DMS114 treated with DMSO at 0.1 percent for 48 hours (cell line): ENCODE measurements around the gene ASB14.

ENCODE experiments used
- DNase-seq: peaks from one replicate; lab custom pipeline; 2025; ENCODE audit not compliant: unreplicated experiment; lab: John Stamatoyannopoulos, UW

Gene ASB14

GRCh38 chr3:57261929-57262328 is 30.6 kb downstream of the ASB14 start:
- DNase-seq = no peak

GRCh38 chr3:57261119-57261518 is 31.4 kb downstream of the ASB14 start:
- DNase-seq = no peak

GRCh38 chr3:57257678-57258077 is 34.8 kb downstream of the ASB14 start:
- DNase-seq = no peak

GRCh38 chr3:57256844-57257243 is 35.6 kb downstream of the ASB14 start:
- no peak for DNase-seq

- DNase-seq = no peak
Measured at GRCh38 chr3:57252404-57252803, 40.1 kb downstream of the ASB14 start.

GRCh38 chr3:57244946-57245345 is 47.5 kb downstream of the ASB14 start:
- DNase-seq = no peak

- DNase-seq = no peak
Measured at GRCh38 chr3:57234613-57235575, 57.6 kb downstream of the ASB14 start.

- DNase-seq = no peak
Measured at GRCh38 chr3:57233799-57234198, 58.7 kb downstream of the ASB14 start.

- DNase-seq = no peak
Measured at GRCh38 chr3:57230006-57230405, 62.5 kb downstream of the ASB14 start.

- DNase-seq = no peak
Measured at GRCh38 chr3:57227930-57228751, 64.3 kb downstream of the ASB14 start.

- peak; percentile 81 for DNase-seq
Measured at GRCh38 chr3:57227204-57227929, 65.1 kb downstream of the ASB14 start, which contains the start of gene APPL1. Gene APPL1 (plus strand): TSS chr3:57227729. CDS start chr3:57227884, 155 bp downstream.

GRCh38 chr3:57226176-57226575 is 66.3 kb downstream of the ASB14 start:
- DNase-seq = no peak

- no peak for DNase-seq
Measured at GRCh38 chr3:57224856-57225255, 67.6 kb downstream of the ASB14 start.

- peak; percentile 37 for DNase-seq
Measured at GRCh38 chr3:57221883-57222282, 70.6 kb downstream of the ASB14 start.
